Activated B cell treated with CpG ODN at 0.5 μM for 24 hours (primary cell): ENCODE data around the gene PTCH1. TPM values are rescaled to one million over a fixed set of nuclear protein-coding genes. Genes with fewer than 3 reads are reported as not detected.

Experiments used
- ATAC-seq: fragments of 200-7000 bp; cut with Tn5 transposase; one replicate; pipeline ENCODE4 v1.10.0; 2021; ENCODE audit warnings: low read depth, mild to moderate bottlenecking, moderate library complexity
- CTCF ChIA-PET: fragments of 350-600 bp; sonication (Branson Sonifier 250); formaldehyde crosslinking; loops from one replicate; lab custom pipeline; 2021; ENCODE audit warnings: antibody characterized with exemption; lab: Charles Lee
- POLR2A ChIA-PET: fragments of 350-600 bp; sonication (Branson Sonifier 250); formaldehyde crosslinking; loops from one replicate; lab custom pipeline; 2021; ENCODE audit warnings: antibody characterized with exemption; lab: Charles Lee
- DNase-seq: peaks from one replicate; pipeline ENCODE4 v3.0.0; 2022
- H3K27ac Mint-ChIP-seq: one replicate; pipeline ENCODE4 v1.8.0; 2020; ENCODE audit warnings: mixed read lengths
- H3K27me3 Mint-ChIP-seq: one replicate; pipeline ENCODE4 v1.8.0; 2021; ENCODE audit warnings: mixed read lengths
- H3K36me3 Mint-ChIP-seq: one replicate; pipeline ENCODE4 v1.8.0; 2021; ENCODE audit warnings: low read depth, mixed read lengths
- H3K4me1 Mint-ChIP-seq: one replicate; pipeline ENCODE4 v1.8.0; 2021; ENCODE audit warnings: mixed read lengths
- H3K4me3 Mint-ChIP-seq: one replicate; pipeline ENCODE4 v1.8.0; 2020; ENCODE audit warnings: mild to moderate bottlenecking, mixed read lengths
- H3K9me3 Mint-ChIP-seq: one replicate; pipeline ENCODE4 v1.8.0; 2020; ENCODE audit warnings: mixed read lengths
- intact Hi-C: fragments of 100-400 bp; cut with micrococcal nuclease; formaldehyde crosslinking; loops from one replicate; pipeline ENCODE4 v1.15.1; 2024
- total RNA-seq: library from RNA; stranded (reverse); gene quantifications from 2 replicates; pipeline ENCODE4 v1.2.3, GENCODE V29; 2022
- TF ChIP-seq, protein P1 (sequence below): fragments of 200-600 bp; IDR thresholded peaks from one replicate; pipeline ENCODE4 v1.8.0; 2022; ENCODE audit warnings: antibody characterized with exemption, mild to moderate bottlenecking

PTCH1 gene
- total RNA-seq, 1 donor from 2014 or later: 8.6 TPM

DNA sequence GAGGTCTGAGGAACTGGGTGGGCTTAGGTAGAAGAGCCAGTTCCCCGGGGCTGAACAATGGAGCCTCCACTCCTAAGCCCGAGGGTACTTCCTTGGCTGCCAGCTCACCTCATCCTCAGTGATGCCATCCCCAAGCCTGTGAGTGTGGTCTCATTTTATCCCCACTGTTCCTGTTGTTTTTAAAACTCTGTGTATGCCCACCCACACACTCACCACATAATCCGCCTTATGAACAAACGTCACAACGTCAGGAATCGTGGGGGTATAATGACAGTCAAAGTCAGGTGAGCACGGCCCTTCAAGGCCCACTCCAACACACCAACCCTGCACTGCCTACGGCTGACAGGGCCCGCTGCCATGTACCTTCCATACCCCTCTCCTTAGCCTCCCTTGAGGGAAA lies 61.1 kb downstream of the PTCH1 start:
- H3K27ac Mint-ChIP-seq: no peak overlapping the region
- ATAC-seq (no peak), DNase-seq (no peak)
- H3K36me3 Mint-ChIP-seq: peaks cover 19% of the 10 kb centered on the region
- intact Hi-C loops: no loop called here
- peaks cover 6% of the 10 kb centered on the region for H3K27me3 Mint-ChIP-seq
- H3K9me3 Mint-ChIP-seq: no peaks in the 10 kb centered on the region
- no peak overlapping the region for H3K4me3 Mint-ChIP-seq
- TF ChIP-seq, protein P1, sequence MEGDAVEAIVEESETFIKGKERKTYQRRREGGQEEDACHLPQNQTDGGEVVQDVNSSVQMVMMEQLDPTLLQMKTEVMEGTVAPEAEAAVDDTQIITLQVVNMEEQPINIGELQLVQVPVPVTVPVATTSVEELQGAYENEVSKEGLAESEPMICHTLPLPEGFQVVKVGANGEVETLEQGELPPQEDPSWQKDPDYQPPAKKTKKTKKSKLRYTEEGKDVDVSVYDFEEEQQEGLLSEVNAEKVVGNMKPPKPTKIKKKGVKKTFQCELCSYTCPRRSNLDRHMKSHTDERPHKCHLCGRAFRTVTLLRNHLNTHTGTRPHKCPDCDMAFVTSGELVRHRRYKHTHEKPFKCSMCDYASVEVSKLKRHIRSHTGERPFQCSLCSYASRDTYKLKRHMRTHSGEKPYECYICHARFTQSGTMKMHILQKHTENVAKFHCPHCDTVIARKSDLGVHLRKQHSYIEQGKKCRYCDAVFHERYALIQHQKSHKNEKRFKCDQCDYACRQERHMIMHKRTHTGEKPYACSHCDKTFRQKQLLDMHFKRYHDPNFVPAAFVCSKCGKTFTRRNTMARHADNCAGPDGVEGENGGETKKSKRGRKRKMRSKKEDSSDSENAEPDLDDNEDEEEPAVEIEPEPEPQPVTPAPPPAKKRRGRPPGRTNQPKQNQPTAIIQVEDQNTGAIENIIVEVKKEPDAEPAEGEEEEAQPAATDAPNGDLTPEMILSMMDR: no peak
- POLR2A ChIA-PET: no interaction called here
- CTCF ChIA-PET: no interaction called here
- H3K4me1 Mint-ChIP-seq: no peaks in the 10 kb centered on the region

DNA sequence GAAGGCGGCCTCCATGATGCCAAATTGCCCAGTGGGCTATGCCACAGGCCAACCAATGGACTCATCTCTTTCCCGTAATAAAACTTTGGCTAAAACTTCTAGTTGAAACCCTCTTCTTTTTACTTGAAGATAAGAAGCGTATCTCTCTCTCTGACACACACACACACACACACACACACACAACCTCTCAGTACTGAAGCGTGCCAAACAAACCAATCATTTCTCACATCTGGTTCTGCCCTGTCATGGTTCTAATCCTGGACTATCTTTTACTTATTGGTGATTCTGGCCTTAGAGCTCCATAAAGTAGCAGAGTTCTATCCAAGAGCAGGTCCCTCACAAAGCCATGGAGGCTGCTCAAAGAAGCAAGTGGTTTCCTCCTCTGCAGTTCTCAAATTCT lies 64.6 kb downstream of the PTCH1 start:
- POLR2A ChIA-PET: no interaction called here
- Mint-ChIP-seq H3K4me1 (no peaks in the 10 kb centered on the region), H3K4me3 (no peak overlapping the region), H3K36me3 (peaks cover 22% of the 10 kb centered on the region), H3K27me3 (peaks cover 7% of the 10 kb centered on the region), H3K9me3 (no peaks in the 10 kb centered on the region), H3K27ac (no peak overlapping the region)
- DNase-seq (no peak), ATAC-seq (no peak)
- TF ChIP-seq, protein P1: no peak
- intact Hi-C loops: no loop called here
- CTCF ChIA-PET: no interaction called here

DNA sequence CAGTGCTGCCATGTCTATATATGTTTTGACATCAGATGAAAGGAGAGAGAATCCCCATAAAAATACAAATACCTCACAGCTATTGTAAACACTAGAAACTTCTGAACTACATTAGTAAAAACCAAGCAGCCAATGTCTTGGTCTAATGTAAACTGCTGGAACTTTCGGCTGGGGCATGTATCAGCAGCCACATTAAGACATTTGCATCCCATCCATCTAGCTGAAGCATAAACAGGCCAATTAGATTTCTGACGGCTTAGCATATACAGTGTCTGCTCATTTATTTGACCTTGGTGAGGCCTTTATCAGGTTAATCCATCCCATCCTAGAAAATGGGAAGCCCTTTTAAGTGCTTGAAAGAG lies 65.7 kb downstream of the PTCH1 start:
- TF ChIP-seq, protein P1: no peak
- no peaks in the 10 kb centered on the region for H3K9me3 Mint-ChIP-seq
- POLR2A ChIA-PET: no interaction called here
- no peaks in the 10 kb centered on the region for H3K4me1 Mint-ChIP-seq
- no peak for ATAC-seq
- no peak overlapping the region for H3K4me3 Mint-ChIP-seq
- peaks cover 7% of the 10 kb centered on the region for H3K27me3 Mint-ChIP-seq
- no peak overlapping the region for H3K27ac Mint-ChIP-seq
- no peak for DNase-seq
- intact Hi-C loops: no loop called here
- CTCF ChIA-PET: no interaction called here
- H3K36me3 Mint-ChIP-seq: peaks cover 20% of the 10 kb centered on the region

DNA sequence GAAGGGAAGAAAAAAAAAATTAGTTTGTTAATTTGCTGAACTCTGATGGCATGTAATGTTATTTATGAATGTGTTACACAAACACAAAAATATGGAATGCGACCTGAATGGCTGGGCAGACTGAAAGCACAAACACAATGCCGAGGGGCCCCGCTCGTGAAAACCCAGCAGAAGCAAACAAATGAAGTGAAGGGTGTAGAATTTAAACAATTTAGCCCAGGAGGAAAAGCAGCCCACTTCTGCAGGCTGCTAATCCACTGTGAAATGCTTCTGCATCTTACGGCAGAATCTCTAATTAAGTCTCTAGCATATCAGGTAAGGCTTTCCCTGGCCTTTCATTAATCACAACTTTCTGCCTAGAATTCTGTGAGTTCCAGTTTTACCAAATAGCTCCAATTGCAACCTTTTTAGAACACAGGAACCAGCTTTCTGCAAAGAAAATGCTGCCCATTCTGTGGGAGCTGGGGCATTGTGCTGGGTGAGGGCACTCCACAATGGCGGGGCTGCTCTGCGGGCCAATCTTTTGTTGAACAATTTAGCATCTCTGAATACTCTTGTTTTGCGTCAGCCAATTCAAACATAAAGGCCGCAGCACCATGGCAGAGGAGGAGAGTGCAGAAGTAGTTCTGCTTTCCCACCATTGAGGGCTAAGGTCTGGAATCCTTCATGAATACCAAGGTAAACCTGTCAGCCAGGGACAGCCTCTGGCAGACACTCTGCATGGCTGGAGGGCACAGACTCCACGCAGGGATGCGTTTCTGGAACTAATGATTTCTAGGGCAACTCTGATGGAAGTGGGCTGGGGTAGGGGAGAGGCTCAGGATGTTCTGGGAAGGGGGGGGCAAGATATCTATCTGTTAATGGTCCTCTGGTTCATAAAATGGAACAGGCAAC lies 66.4 kb downstream of the PTCH1 start:
- intact Hi-C loops: no loop called here
- DNase-seq: no peak
- no peaks in the 10 kb centered on the region for H3K4me1 Mint-ChIP-seq
- peaks cover 7% of the 10 kb centered on the region for H3K27me3 Mint-ChIP-seq
- ATAC-seq: no peak
- no peaks in the 10 kb centered on the region for H3K9me3 Mint-ChIP-seq
- TF ChIP-seq, protein P1: no peak
- no peak overlapping the region for H3K27ac Mint-ChIP-seq
- POLR2A ChIA-PET: no interaction called here
- H3K4me3 Mint-ChIP-seq: no peak overlapping the region
- CTCF ChIA-PET: no interaction called here
- peaks cover 19% of the 10 kb centered on the region for H3K36me3 Mint-ChIP-seq

DNA sequence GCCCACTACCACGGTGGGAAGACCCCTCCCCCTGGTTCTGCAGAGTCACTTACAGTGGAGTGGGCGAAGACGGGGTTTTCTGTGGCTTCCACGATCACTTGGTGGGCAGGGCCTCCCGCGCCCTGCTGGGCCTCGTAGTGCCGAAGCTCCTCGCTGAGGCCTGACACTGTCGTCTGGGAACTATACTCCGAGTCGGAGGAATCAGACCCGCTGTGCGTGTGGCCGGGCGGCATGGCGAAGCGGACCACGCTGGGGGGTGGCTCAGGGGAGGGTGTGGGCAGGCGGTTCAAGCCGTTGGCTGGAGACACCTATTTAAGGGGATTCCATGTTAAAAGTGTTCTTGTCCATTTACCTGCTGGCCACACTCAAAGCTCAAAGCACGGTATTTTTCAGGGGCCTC lies 67.8 kb downstream of the PTCH1 start:
- intact Hi-C loops: no loop called here
- Mint-ChIP-seq H3K4me3 (no peak overlapping the region), H3K27me3 (peaks cover 10% of the 10 kb centered on the region), H3K36me3 (peaks cover 21% of the 10 kb centered on the region), H3K27ac (no peak overlapping the region), H3K4me1 (no peaks in the 10 kb centered on the region), H3K9me3 (no peaks in the 10 kb centered on the region)
- ATAC-seq: no peak
- DNase-seq: no peak
- POLR2A ChIA-PET: no interaction called here
- CTCF ChIA-PET: no interaction called here
- TF ChIP-seq, protein P1: no peak
